GM12878 (cell line): ENCODE results near the gene PIGL. TPM values are rescaled to one million over a fixed set of nuclear protein-coding genes. Genes with fewer than 3 reads are reported as not detected.

ENCODE experiments used
- ATAC-seq: fragments of 200-7000 bp; cut with Tn5 transposase; 3 replicates; pipeline ENCODE4 v1.9.1; 2020; ENCODE audit warnings: mild to moderate bottlenecking, moderate library complexity
- BruUV-seq: library from RNA; stranded (reverse); fragments of 400-500 nt; replicated peaks from 2 replicates; lab custom pipeline; 2021; lab: Mats Ljungman, UMichigan
- CTCF ChIA-PET: fragments of 300-600 bp; sonication (Branson Sonifier 250); formaldehyde crosslinking; extraction: SDS; loops from one replicate; lab custom pipeline; 2021; ENCODE audit warnings: inconsistent platforms; lab: Yijun Ruan, JAX
- POLR2A ChIA-PET: fragments of 350-600 bp; formaldehyde crosslinking; extraction: SDS; loops from one replicate; lab custom pipeline; 2021; ENCODE audit warnings: inconsistent platforms; lab: Charles Lee
- RAD21 ChIA-PET: fragments of 300-600 bp; sonication (Branson Sonifier 250); formaldehyde crosslinking; loops from one replicate; lab custom pipeline; 2023; ENCODE audit warnings: antibody characterized with exemption; ENCODE audit not compliant: unreplicated experiment; lab: Charles Lee
- SMC1A ChIA-PET: fragments of 300-600 bp; sonication (Branson Sonifier 250); formaldehyde crosslinking; loops from one replicate; lab custom pipeline; 2023; ENCODE audit not compliant: unreplicated experiment, uncharacterized antibody; lab: Charles Lee
- DNase-seq: peaks from one replicate; pipeline ENCODE4 v3.0.0-alpha.2; 2011; ENCODE audit warnings: low read depth, low spot score
- FAIRE-seq: peaks from 3 replicates; lab custom pipeline; 2011; peaks lifted over from hg19 to GRCh38; lab: Jason Lieb, UNC
- H2AFZ ChIP-seq: 2 replicates; pipeline ENCODE4 v1.6.0; 2011; ENCODE audit warnings: low read depth, low read length, control low read depth; ENCODE audit not compliant: control insufficient read depth
- H3K27ac ChIP-seq: 2 replicates; pipeline ENCODE4 v1.5.1; 2011; ENCODE audit warnings: control low read depth; ENCODE audit not compliant: control insufficient read depth, insufficient read depth
- H3K27me3 ChIP-seq, 2 experiments: replicated peaks in 1 of 2; 2 replicates each; pipeline versions ENCODE4 v1.6.0 to v1.6.1; 2011; ENCODE audit warnings: low read length in 1 of 2; ENCODE audit not compliant: control insufficient read depth in 2 of 2, insufficient read depth in 2 of 2
- H3K36me3 ChIP-seq, 2 experiments: 2 replicates each; pipeline ENCODE4 v1.5.1; 2011; ENCODE audit warnings: low read length in 1 of 2; ENCODE audit not compliant: control insufficient read depth in 2 of 2, insufficient read depth in 2 of 2
- H3K4me1 ChIP-seq: 2 replicates; pipeline ENCODE4 v1.6.1; 2011; ENCODE audit warnings: mild to moderate bottlenecking, low read length, moderate library complexity, mixed read lengths; ENCODE audit not compliant: control insufficient read depth, insufficient read depth
- H3K4me2 ChIP-seq: 2 replicates; pipeline ENCODE4 v1.6.0; 2011; ENCODE audit warnings: control low read depth; ENCODE audit not compliant: control insufficient read depth, insufficient read depth
- H3K4me3 ChIP-seq: fragments of 200-600 bp; sonication (generic); 2 replicates; pipeline ENCODE4 v1.5.1; 2016
- H3K79me2 ChIP-seq: 2 replicates; pipeline ENCODE4 v1.6.0; 2011; ENCODE audit warnings: low read length; ENCODE audit not compliant: control insufficient read depth, insufficient read depth
- H3K9ac ChIP-seq: 2 replicates; pipeline ENCODE4 v1.8.0; 2011; ENCODE audit warnings: low read length, control low read depth, mixed read lengths; ENCODE audit not compliant: control insufficient read depth, insufficient read depth
- H3K9me3 ChIP-seq: replicated peaks from 3 replicates; pipeline ENCODE4 v1.5.1; 2011; ENCODE audit warnings: mild to moderate bottlenecking, low read length; ENCODE audit not compliant: control insufficient read depth, insufficient read depth
- H4K20me1 ChIP-seq: 2 replicates; pipeline ENCODE4 v1.6.0; 2011; ENCODE audit not compliant: control insufficient read depth, insufficient read depth
- ASH2L ChIP-seq: fragments of 300-600, 200-600 bp; sonication (generic); IDR thresholded peaks from 2 replicates; pipeline ENCODE4 v1.6.1; 2017; ENCODE audit warnings: low read depth, mild to moderate bottlenecking, borderline replicate concordance
- EGR1 ChIP-seq, 2 experiments: IDR thresholded peaks; 1 replicate in 1 of 2; 2 replicates in 1 of 2; pipeline ENCODE4 v1.6.1; 2011 to 2012; ENCODE audit warnings: low read depth in 2 of 2, low read length in 2 of 2, borderline replicate concordance in 1 of 2, mild to moderate bottlenecking in 1 of 2, moderate library complexity in 1 of 2
- FOS ChIP-seq: IDR thresholded peaks from 3 replicates; pipeline ENCODE4 v1.6.1; 2011; ENCODE audit warnings: borderline replicate concordance; ENCODE audit not compliant: insufficient read length; ENCODE audit errors: extremely low read depth
- IKZF2 ChIP-seq, 2 experiments: fragments of 450-650 bp; IDR thresholded peaks; 2 replicates each; pipeline ENCODE4 v1.6.1; 2017; ENCODE audit warnings: mild to moderate bottlenecking in 2 of 2, moderate library complexity in 2 of 2
- MLLT1 ChIP-seq: fragments of 450-650 bp; IDR thresholded peaks from 2 replicates; pipeline ENCODE4 v1.6.1; 2016; ENCODE audit warnings: mild to moderate bottlenecking
- NFYA ChIP-seq: IDR thresholded peaks from 2 replicates; pipeline ENCODE4 v1.6.1; 2011; ENCODE audit warnings: low read depth, mild to moderate bottlenecking, low read length, improper control_type of control experiment, borderline replicate concordance
- PAX5 ChIP-seq: IDR thresholded peaks from 2 replicates; pipeline ENCODE4 v1.6.1; 2011; ENCODE audit warnings: low read depth, low read length, borderline replicate concordance
- RAD21 ChIP-seq: IDR thresholded peaks from 2 replicates; pipeline ENCODE4 v1.6.1; 2011; ENCODE audit warnings: mild to moderate bottlenecking, low read depth, low read length, moderate library complexity; ENCODE audit not compliant: insufficient read depth
- SIN3A ChIP-seq: IDR thresholded peaks from 2 replicates; pipeline ENCODE4 v1.6.1; 2012; ENCODE audit warnings: low read depth, low read length, improper control_type of control experiment
- YY1 ChIP-seq: IDR thresholded peaks from 2 replicates; pipeline ENCODE4 v1.6.1; 2011; ENCODE audit warnings: low read depth, mild to moderate bottlenecking, low read length
- ZNF207 ChIP-seq: fragments of 450-650 bp; IDR thresholded peaks from 2 replicates; pipeline ENCODE4 v1.6.1; 2014; ENCODE audit warnings: antibody characterized with exemption, mild to moderate bottlenecking, borderline replicate concordance
- ZNF24 ChIP-seq: fragments of 450-650 bp; IDR thresholded peaks from 2 replicates; pipeline ENCODE4 v1.6.1; 2017; ENCODE audit warnings: antibody characterized with exemption, mild to moderate bottlenecking
- WGBS: methylation state at CpG from one replicate; pipeline ENCODE4 v1.1.6; 2016; ENCODE audit warnings: low lambda C conversion rate; ENCODE audit not compliant: insufficient replicate concordance, insufficient coverage; ENCODE audit errors: missing lambda C conversion rate; 5-methylcytosine and 5-hydroxymethylcytosine counted together
- in situ Hi-C: fragments of 300-500 bp; cut with MboI; formaldehyde crosslinking; loops from 9 replicates; pipeline ENCODE4 v1.14.3; 2018; ENCODE audit warnings: mixed read lengths
- intact Hi-C: fragments of 100-400 bp; cut with micrococcal nuclease; formaldehyde crosslinking; loops from one replicate; pipeline ENCODE4 v1.14.2; 2022; ENCODE audit not compliant: unreplicated experiment
- polyA plus RNA-seq, 11 experiments: library from polyadenylated mRNA; depleted of rRNA in 4 of 11; unstranded in 6 of 11; stranded (reverse) in 5 of 11; fragments of >200 nt; fragmentation: Nextera tagmentation in 4 of 11; fragmentation: Illumina TruSeq in 1 of 11; extraction: Ambion mirVana in 4 of 11; extraction: Trizol in 1 of 11; gene quantifications; 1 replicate in 1 of 11; 2 replicates in 10 of 11; pipeline versions ENCODE4 v1.2.1 to v1.2.3, GENCODE V29; 2011 to 2016; ENCODE audit warnings: inconsistent platforms in 2 of 11, missing spikeins in 2 of 11, low read depth in 1 of 11
- total RNA-seq, 4 experiments: library from RNA; depleted of rRNA in 3 of 4; stranded (reverse); fragments of >200 nt in 3 of 4; fragmentation: Illumina TruSeq in 1 of 4; extraction: Trizol in 1 of 4; gene quantifications; 2 replicates each; pipeline versions ENCODE4 v1.2.1 to v1.2.3, GENCODE V29; 2013 to 2021

PIGL gene
- total and polyA plus RNA-seq, 10 of the 15 experiments (the other 5 are each of a cell fraction or from before 2014, with no cell fraction given) = 25.9 to 52.5 (median 30.2) TPM

DNA sequence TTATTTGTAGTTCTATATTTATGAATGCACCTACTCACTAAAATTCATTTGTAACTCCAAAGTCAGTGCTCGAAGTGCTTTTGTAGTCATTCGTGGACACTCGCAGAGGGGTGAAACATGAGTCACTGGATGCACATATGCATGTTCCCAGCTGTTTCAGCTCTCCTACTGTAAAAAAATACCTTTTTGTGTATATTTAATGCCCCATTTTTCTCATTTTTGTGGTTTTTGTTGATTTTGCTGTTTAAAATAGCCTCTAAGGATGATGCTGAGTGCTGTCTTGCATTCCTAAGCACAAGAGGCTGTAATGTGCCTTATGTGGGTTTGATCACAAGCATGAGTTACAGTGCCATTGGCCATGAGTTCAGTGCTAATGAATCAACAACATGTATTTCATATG is 105.6 kb downstream of the PIGL start:
- no peak for ATAC-seq
- BruUV-seq = no TSS peak
- in situ Hi-C loops = loop anchor here (10.0 kb wide), 1 partner anchor 58 kb away; no protein-coding TSS in a partner anchor
- Histone ChIP-seq H4K20me1 (no peaks in the 10 kb centered on the region), H3K9ac (no peak overlapping the region), H2AFZ (no peak overlapping the region), H3K79me2 (no peaks in the 10 kb centered on the region), H3K36me3 (no peaks in the 10 kb centered on the region; a peak in 1 of 4 replicates), H3K9me3 (no peaks in the 10 kb centered on the region), H3K27ac (no peak overlapping the region), H3K4me1 (no peaks in the 10 kb centered on the region; the same call in 1 of the 2 replicates), H3K4me2 (no peak overlapping the region), H3K4me3 (no peak overlapping the region), H3K27me3 (no peaks in the 10 kb centered on the region)
- DNase-seq = no peak
- no peak for FAIRE-seq
- WGBS = 96% methylated on average over 3 of the region's 3 CpGs
- POLR2A ChIA-PET = interaction anchor here (0.6 kb wide), 1 partner anchor 38 kb away, joined by 3 read pairs; no protein-coding TSS in a partner anchor
- no peak for TF ChIP-seq ZNF207
- no peak for TF ChIP-seq EGR1 (IDR thresholded peaks at IDR 0.05; ENCODE audit: borderline replicate concordance in 1 of 2, low read depth in 2 of 2, low read length in 2 of 2)
- no peak for TF ChIP-seq SIN3A
- no peak for TF ChIP-seq IKZF2 (IDR thresholded peaks at IDR 0.05)
- TF ChIP-seq PAX5 = no peak
- no peak for TF ChIP-seq NFYA
- TF ChIP-seq MLLT1 = no peak
- TF ChIP-seq ZNF24 = no peak
- TF ChIP-seq RAD21 = no peak
- TF ChIP-seq YY1 = no peak
- no peak for TF ChIP-seq ASH2L
- TF ChIP-seq FOS = no peak
- intact Hi-C loops = no loop called here
- RAD21 ChIA-PET = no interaction called here
- SMC1A ChIA-PET = interaction anchor here (1.4 kb wide), 1 partner anchor 105 kb away, joined by 3 read pairs; no protein-coding TSS in a partner anchor
- CTCF ChIA-PET = interaction anchor here (0.9 to 1.1 kb wide), 2 partner anchors 18 to 33 kb away, joined by 3 to 5 read pairs; no protein-coding TSS in a partner anchor
